NCI-H128 (cell line): Measurements from ENCODE around the gene PTPN2.

Source experiments
- DNase-seq: peaks from one replicate; lab custom pipeline; 2025; ENCODE audit not compliant: unreplicated experiment; lab: John Stamatoyannopoulos, UW

The PTPN2 gene

DNA sequence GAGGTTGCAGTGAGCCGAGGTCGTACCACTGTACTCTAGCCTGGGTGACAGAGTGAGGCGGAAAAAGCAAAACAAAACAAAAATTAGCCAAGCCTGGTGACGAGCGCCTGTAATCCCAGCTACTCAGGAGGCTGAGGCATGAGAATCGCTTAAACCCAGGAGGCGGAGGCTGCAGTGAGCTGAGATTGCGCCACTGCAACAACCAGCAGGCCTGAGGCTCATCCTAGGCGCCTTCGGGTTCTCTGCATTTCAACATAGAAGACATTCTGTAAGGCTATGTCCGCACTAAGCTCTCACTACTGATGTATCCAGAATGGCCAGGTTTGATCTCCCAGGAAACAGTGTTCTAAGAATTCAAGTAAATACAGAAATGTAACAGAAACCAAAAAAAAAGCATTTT is 23.5 kb downstream of the PTPN2 start:
- DNase-seq: no peak

DNA sequence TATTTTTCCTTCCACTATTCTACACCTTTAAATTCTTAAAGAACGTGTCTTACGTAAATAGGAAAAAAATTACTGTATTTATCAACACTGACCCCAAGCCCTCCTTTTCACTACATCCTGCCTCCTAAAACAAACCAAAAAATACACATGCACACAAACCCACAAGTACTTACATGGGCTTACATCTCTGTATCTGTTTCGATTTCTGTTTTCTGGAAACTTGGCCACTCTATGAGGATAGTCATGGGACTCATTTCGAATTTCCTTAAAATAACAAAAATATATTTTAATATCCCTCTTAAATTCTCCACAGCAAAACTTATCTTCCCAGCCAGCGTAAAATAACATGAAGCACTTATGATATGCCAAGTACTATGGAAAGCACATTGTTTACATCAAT is 25.0 kb downstream of the PTPN2 start:
- no peak for DNase-seq

GRCh38 chr18:12857991-12858544 is 26.0 kb downstream of the PTPN2 start:
- DNase-seq: no peak

GRCh38 chr18:12857215-12857905 is 26.7 kb downstream of the PTPN2 start:
- DNase-seq: no peak

- DNase-seq: no peak
Observed at GRCh38 chr18:12855916-12856315, 28.1 kb downstream of the PTPN2 start.

DNA sequence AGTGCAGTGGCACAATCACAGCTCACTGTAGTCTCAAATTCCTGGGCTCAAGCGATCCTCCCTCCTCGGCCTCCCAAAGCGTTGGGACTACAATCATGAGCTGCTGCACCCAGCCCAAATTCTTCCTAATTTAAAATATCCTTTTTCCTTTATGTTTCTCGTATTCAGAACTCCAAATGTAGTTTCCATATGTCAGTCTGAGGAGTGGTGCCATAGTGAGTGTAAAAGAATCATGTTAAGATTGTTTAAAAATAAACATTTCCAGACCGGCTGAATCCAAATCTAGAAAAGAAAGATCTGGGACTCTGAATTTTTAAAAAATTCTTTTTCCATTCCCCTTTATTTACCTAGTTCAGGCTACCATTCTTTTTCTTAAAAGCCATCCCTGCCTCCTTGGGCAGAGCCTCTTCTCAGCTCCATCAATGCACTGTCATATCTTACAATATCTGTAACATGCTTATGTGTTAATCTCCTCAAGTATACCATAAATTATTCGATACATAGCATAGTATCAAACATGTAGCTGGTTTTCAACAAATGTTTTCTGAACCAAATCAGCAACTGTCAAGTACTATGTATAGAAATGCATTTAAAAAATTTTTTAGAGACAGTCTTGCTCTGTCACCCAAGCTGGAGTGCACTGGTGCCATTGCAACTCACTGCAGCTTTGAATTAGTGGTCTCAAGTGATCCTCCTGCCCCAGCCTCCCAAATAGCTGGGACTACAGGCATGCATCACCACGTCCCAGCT is 31.3 kb downstream of the PTPN2 start:
- no peak for DNase-seq

DNA sequence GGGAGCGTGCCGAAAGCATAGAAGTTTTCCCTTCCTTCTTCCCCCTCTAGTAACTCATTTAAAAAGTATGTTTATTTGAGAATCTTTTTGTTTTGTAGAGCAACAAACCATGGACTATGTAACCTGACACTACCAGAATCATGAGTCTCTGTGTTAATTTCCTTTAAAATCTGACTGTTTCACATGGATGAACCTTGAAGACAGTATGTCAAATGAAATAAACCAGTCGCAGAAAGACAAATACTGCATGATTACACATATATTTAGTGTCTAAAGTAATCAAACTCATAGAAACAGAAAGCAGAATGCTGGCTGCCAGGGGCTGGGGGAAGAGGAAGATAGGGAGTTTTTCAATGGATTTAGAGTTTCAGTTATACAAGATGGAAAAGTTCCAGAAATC is 32.3 kb downstream of the PTPN2 start:
- DNase-seq: no peak

DNA sequence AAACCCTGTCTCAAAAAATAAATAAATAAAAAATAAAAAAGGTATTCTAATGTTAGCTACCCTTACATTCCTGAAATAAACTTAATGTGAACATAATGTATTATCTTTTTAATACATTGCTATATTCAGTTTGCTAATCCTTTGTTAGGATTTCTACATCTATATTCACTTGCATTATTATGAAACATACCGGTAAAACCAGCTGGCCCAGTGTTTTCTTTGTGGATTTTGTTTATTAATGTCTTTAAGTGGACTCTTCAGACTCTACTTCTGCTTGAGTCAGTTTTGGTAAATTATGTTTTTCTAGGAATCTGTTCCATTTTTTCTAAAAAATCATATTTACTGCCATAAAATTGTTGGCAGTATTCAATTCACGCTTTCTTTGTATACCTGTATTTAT is 34.5 kb downstream of the PTPN2 start:
- no peak for DNase-seq

DNA sequence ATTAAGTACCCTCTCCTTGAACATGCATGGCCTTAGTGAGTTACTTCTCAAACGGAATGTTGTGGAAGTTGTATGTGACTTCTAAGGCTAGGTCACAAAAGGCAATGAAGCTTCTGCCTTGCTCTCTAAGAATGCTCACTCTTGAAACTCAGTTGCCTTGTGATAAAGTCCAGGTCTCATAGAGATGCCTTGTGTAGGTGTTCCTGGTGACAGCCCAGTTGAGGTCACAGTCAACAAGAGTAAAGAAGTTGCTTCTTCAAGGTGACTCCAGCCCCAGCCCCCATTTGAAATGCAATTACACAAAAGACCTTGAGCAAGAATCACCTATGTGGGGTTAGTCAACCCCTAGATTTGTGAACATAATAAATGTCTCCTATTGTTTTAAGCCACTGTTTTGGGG is 35.6 kb downstream of the PTPN2 start:
- DNase-seq: no peak

GRCh38 chr18:12844391-12844790 is 39.6 kb downstream of the PTPN2 start:
- no peak for DNase-seq

- DNase-seq: no peak
Observed at GRCh38 chr18:12843420-12844350, 40.4 kb downstream of the PTPN2 start.

DNA sequence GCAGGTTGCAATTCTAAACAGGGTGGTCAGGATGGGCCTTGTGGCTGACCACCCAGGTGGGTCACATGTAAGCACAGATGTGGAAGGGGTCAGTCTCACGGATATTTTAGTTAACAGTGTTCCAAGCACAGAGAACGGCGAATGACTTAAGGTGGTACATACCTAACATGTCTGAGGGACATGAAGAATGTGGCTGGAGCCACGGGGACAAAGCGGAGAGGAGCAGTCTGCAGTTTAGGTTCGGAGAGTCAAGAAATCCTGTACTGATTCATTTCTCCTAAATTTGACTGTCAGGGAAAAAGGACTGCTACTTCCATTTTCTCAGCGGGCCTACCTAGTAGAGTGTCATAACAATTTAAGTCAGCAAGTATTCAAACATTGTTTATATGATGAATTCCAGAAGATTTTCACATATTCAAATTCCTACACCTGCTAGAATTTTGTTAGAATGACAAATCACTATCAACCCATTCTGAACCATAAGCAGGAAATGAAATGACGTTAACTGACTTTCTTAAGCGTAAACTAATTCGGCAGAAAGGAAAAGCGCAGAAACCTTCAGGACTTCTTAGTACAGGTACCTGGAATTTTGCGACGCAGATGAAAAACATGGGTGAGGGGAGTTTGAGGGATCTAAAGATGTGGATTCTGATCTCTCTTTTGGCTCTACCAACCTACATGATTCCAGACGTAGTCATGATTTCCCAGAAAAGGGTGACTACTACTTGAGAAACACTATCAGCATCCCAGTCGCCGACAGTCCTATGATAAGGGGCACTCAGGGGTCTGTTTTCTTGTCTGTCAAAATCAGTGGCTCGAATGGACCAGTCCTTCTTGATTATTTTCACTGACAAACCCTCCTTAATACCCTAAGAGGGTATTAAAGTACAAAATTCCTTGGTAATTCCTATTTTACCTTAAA is 41.3 kb downstream of the PTPN2 start:
- no peak for DNase-seq

DNA sequence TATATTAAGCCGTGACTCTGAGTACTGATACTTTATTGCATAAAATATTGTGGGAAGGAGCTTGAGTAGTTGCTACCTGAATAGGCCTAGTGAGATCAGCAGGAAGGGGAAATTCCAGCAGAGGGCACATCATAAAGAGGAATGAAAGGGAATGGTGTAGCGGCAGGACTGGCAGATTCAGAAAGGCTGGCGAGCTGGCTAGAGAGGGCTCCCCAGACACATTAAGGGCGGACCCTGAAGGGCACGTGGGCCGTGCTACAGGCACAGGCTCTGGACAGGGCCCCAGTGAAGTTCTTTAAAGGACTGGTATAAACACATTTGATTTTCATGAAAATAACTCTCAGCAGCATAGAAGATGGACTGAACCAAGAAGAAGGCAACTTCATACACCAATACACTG is 43.0 kb downstream of the PTPN2 start:
- no peak for DNase-seq

DNA sequence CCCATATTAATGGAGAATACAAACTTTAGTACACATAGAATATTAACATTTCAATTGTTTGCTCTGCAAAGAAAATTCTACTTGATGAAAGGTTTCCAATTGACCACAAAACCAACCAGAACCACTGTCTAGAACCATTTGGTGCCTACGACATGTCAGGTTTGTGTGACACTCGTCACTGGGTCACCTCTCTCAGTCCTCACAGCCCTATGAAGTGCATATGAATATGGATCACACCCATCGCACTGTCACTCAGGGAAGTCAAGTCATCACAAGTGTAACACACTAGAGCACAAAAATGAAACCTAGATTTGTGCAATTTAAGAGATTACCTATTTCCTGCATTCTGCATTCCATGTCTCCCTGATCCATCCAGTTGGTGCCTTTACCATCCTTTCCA is 43.7 kb downstream of the PTPN2 start:
- no peak for DNase-seq

- DNase-seq: no peak
Observed at GRCh38 chr18:12839526-12840196, 44.4 kb downstream of the PTPN2 start.

- DNase-seq: no peak
Observed at GRCh38 chr18:12839057-12839525, 44.9 kb downstream of the PTPN2 start.

- no peak for DNase-seq
Observed at GRCh38 chr18:12838178-12838634, 45.8 kb downstream of the PTPN2 start.

- no peak for DNase-seq
Observed at GRCh38 chr18:12837747-12838146, 46.3 kb downstream of the PTPN2 start.

- no peak for DNase-seq
Observed at GRCh38 chr18:12836551-12836950, 47.5 kb downstream of the PTPN2 start.
